ENCODE data around the gene KCNJ16. TPM values are rescaled to one million over a fixed set of nuclear protein-coding genes. Genes with fewer than 3 reads are reported as not detected.
A peak's percentile ranks its signal among the peaks of the same experiment; 100 is the strongest.

Gene KCNJ16
- total RNA-seq, 2 donors from 2014 or later = 53.4 to 58.6 TPM

- TF ChIP-seq, protein P1, sequence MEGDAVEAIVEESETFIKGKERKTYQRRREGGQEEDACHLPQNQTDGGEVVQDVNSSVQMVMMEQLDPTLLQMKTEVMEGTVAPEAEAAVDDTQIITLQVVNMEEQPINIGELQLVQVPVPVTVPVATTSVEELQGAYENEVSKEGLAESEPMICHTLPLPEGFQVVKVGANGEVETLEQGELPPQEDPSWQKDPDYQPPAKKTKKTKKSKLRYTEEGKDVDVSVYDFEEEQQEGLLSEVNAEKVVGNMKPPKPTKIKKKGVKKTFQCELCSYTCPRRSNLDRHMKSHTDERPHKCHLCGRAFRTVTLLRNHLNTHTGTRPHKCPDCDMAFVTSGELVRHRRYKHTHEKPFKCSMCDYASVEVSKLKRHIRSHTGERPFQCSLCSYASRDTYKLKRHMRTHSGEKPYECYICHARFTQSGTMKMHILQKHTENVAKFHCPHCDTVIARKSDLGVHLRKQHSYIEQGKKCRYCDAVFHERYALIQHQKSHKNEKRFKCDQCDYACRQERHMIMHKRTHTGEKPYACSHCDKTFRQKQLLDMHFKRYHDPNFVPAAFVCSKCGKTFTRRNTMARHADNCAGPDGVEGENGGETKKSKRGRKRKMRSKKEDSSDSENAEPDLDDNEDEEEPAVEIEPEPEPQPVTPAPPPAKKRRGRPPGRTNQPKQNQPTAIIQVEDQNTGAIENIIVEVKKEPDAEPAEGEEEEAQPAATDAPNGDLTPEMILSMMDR (IDR thresholded peaks at IDR 0.05) = no peak
- no peak for TF ChIP-seq POLR2A (IDR thresholded peaks at IDR 0.05)
- DNase-seq (no peak), ATAC-seq (no peak)
- Histone ChIP-seq H3K36me3 (replicated peaks in 1 of 2; ENCODE audit: insufficient read depth in 1 of 2, low read depth in 2 of 2) (no peaks in the 10 kb centered on the region), H3K9me3 (no peaks in the 10 kb centered on the region), H3K27ac (no peak overlapping the region), H3K4me1 (peaks cover 11% of the 10 kb centered on the region), H3K4me3 (no peak overlapping the region), H3K27me3 (no peaks in the 10 kb centered on the region)
- intact Hi-C loops (cut with DNase I) = no loop called here
Measured at GRCh38 chr17:70115126-70115525, 40.1 kb downstream of the KCNJ16 start.

DNA sequence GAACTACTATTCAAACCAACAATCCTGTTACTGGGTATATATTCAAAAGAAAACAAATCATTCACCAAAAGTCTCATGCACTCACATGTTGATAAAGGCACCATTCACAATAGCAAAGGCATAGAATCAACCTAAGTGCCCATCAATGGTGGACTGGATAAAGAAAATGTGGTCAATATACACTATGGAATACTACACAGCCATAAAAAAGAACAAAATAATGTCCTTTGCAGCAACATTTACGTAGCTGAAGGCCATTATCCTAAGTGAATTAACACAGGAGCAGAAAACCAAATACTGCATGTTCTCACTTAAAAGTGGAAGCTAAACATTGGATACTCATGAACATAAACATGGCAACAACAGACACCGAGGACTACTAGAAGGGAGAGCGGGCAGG lies 41.9 kb downstream of the KCNJ16 start:
- peaks cover 19% of the 10 kb centered on the region for H3K4me1 ChIP-seq
- H3K36me3 ChIP-seq (replicated peaks in 1 of 2; ENCODE audit: insufficient read depth in 1 of 2, low read depth in 2 of 2) = no peaks in the 10 kb centered on the region
- H3K27ac ChIP-seq = no peak overlapping the region
- intact Hi-C loops (cut with DNase I) = no loop called here
- no peak for ATAC-seq
- H3K27me3 ChIP-seq = no peaks in the 10 kb centered on the region
- no peaks in the 10 kb centered on the region for H3K9me3 ChIP-seq
- H3K4me3 ChIP-seq = no peak overlapping the region
- 86 to 89% methylated on average over 3 of the region's 3 CpGs for WGBS, 2 donors
- TF ChIP-seq, protein P1 (IDR thresholded peaks at IDR 0.05) = no peak
- no peak for TF ChIP-seq POLR2A (IDR thresholded peaks at IDR 0.05)
- no peak for DNase-seq

DNA sequence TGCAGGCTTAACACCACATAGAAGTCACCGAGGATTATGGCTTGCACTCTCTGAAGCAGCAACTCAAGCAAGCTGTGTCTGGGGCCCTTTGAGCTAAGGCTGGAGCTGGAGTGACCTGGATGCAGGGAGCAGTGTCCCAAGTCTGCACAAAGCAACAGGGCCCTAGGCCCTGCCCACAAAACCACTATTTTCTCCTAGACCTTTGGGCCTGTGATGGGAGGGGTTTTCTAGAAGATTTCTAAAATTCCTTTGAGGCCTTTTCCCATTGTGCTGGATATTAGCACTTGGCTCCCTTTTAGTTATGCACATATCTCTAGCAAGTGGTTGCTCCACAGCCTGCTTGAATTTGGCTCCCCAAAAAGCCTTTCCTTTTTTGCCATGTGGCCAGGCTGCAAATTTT lies 44.5 kb downstream of the KCNJ16 start:
- no peak for DNase-seq

GRCh38 chr17:70119983-70120382 lies 45.0 kb downstream of the KCNJ16 start:
- DNase-seq (no peak), ATAC-seq (no peak)
- Histone ChIP-seq H3K27me3 (no peaks in the 10 kb centered on the region), H3K36me3 (replicated peaks in 1 of 2; ENCODE audit: insufficient read depth in 1 of 2, low read depth in 2 of 2) (no peaks in the 10 kb centered on the region), H3K9me3 (no peaks in the 10 kb centered on the region), H3K4me1 (peaks cover 19% of the 10 kb centered on the region), H3K27ac (peak overlapping the region in 2 of 4 donors; percentile 10 to 38), H3K4me3 (no peak overlapping the region)
- WGBS, 2 donors = 61 to 73% methylated on average over 2 of the region's 2 CpGs
- no peak for TF ChIP-seq POLR2A (IDR thresholded peaks at IDR 0.05)
- TF ChIP-seq, protein P1 (IDR thresholded peaks at IDR 0.05) = no peak
- intact Hi-C loops (cut with DNase I) = no loop called here

More for the DNA sequence above, 44.5 kb downstream of the KCNJ16 start:
- H3K4me1 ChIP-seq = peaks cover 19% of the 10 kb centered on the region
- intact Hi-C loops (cut with DNase I) = no loop called here
- no peaks in the 10 kb centered on the region for H3K9me3 ChIP-seq
- TF ChIP-seq, protein P1 (IDR thresholded peaks at IDR 0.05) = no peak
- TF ChIP-seq POLR2A (IDR thresholded peaks at IDR 0.05) = no peak
- no peak for ATAC-seq
- no peak overlapping the region for H3K4me3 ChIP-seq
- WGBS, 2 donors = 88 to 90% methylated on average over 1 of the region's 1 CpG
- H3K27me3 ChIP-seq = no peaks in the 10 kb centered on the region
- H3K27ac ChIP-seq = peak overlapping the region in 2 of 4 donors; percentile 10 to 38
- H3K36me3 ChIP-seq (replicated peaks in 1 of 2; ENCODE audit: insufficient read depth in 1 of 2, low read depth in 2 of 2) = no peaks in the 10 kb centered on the region

DNA sequence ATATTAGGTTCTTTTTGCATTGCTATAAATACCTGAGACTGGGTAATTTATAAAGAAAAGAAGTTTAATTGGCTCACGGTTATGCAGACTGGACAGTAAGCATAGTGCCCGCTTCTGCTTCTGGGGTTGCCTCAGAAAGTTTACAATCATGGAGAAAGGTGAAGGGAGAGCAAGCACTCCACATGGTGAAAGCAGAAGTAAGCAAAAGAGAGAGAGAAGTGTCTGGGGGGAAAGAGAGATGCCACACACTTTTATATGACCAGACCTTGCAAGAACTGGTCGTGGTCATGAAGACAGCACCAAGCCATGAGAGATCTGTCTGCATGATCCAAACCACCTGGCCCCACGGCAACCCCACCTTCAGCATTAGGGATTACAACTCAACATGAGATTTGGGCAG lies 45.4 kb downstream of the KCNJ16 start:
- Histone ChIP-seq H3K4me1 (peaks cover 19% of the 10 kb centered on the region), H3K27me3 (no peaks in the 10 kb centered on the region), H3K4me3 (no peak overlapping the region), H3K36me3 (replicated peaks in 1 of 2; ENCODE audit: insufficient read depth in 1 of 2, low read depth in 2 of 2) (no peaks in the 10 kb centered on the region), H3K9me3 (no peaks in the 10 kb centered on the region), H3K27ac (no peak overlapping the region)
- no peak for ATAC-seq
- intact Hi-C loops (cut with DNase I) = no loop called here
- DNase-seq = no peak
- WGBS, 2 donors = 64 to 85% methylated on average over 4 of the region's 4 CpGs
- no peak for TF ChIP-seq POLR2A (IDR thresholded peaks at IDR 0.05)
- TF ChIP-seq, protein P1 (IDR thresholded peaks at IDR 0.05) = no peak

Measured in body of pancreas (tissue), 4 donors.